GM18526 (cell line): ENCODE data around the gene CCDC122.

Experiments
- POLR2A ChIP-seq: IDR thresholded peaks from 3 replicates; pipeline ENCODE4 v1.6.1; 2011; ENCODE audit not compliant: insufficient read length; ENCODE audit errors: extremely low read depth

CCDC122 gene

GRCh38 chr13:43846496-43847158 lies 32.9 kb downstream of the CCDC122 start:
- no peak for TF ChIP-seq POLR2A

- no peak for TF ChIP-seq POLR2A
Measured at GRCh38 chr13:43838909-43839308, 40.6 kb downstream of the CCDC122 start.

- no peak for TF ChIP-seq POLR2A
Measured at GRCh38 chr13:43835701-43836100, 43.8 kb downstream of the CCDC122 start.

GRCh38 chr13:43831088-43831487 lies 48.5 kb downstream of the CCDC122 start:
- no peak for TF ChIP-seq POLR2A

- TF ChIP-seq POLR2A = no peak
Measured at GRCh38 chr13:43830497-43830881, 49.1 kb downstream of the CCDC122 start.

GRCh38 chr13:43822969-43823368 lies 56.6 kb downstream of the CCDC122 start:
- TF ChIP-seq POLR2A = no peak

- TF ChIP-seq POLR2A = no peak
Measured at GRCh38 chr13:43816401-43816889, 63.1 kb downstream of the CCDC122 start.

- TF ChIP-seq POLR2A = no peak
Measured at GRCh38 chr13:43815204-43815603, 64.3 kb downstream of the CCDC122 start.

GRCh38 chr13:43808676-43809075 lies 70.9 kb downstream of the CCDC122 start:
- no peak for TF ChIP-seq POLR2A

- no peak for TF ChIP-seq POLR2A
Measured at GRCh38 chr13:43805681-43806128, 73.8 kb downstream of the CCDC122 start.

- TF ChIP-seq POLR2A = no peak
Measured at GRCh38 chr13:43805071-43805468, 74.5 kb downstream of the CCDC122 start.

GRCh38 chr13:43804461-43805070 lies 75.0 kb downstream of the CCDC122 start:
- TF ChIP-seq POLR2A = no peak

GRCh38 chr13:43802511-43802910 lies 77.0 kb downstream of the CCDC122 start:
- TF ChIP-seq POLR2A = no peak

GRCh38 chr13:43800828-43801227 lies 78.7 kb downstream of the CCDC122 start:
- no peak for TF ChIP-seq POLR2A

- TF ChIP-seq POLR2A = no peak
Measured at GRCh38 chr13:43799191-43799590, 80.3 kb downstream of the CCDC122 start.

- no peak for TF ChIP-seq POLR2A
Measured at GRCh38 chr13:43797869-43798268, 81.7 kb downstream of the CCDC122 start.

GRCh38 chr13:43797159-43797558 lies 82.4 kb downstream of the CCDC122 start:
- no peak for TF ChIP-seq POLR2A

GRCh38 chr13:43794416-43794815 lies 85.1 kb downstream of the CCDC122 start:
- no peak for TF ChIP-seq POLR2A
